ENCODE results near the gene XPO6.

DNA sequence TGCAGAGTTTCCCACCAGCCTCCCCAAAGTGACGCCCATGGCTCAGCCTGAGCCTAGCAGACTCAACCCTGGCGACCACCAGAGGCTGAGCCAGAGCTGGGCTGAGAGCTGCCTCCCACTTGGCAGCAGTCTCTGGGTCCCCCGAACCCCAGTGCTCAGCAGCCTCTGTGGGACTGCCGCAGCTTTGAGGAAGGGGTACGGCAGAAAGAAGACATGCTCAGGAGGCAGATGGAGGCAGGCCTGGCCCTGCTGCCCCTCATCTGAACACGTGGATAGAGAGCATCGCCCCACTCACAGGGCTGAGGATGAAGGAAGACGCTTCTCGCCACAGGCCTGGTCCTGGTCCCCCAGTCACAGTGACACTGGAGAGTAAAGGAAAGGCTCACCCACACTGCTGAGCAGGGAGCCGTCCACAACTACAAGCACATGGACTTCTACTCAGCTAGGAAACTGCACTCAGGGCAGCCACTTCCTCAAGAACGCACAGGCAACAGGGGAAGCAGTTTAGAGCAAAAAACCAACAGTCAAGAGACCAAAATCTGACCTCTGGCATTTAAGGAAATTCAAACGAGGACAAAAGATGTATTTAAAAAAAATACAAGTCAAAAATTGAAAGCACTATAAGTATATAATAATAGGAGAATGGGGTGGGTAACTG lies 103.0 kb downstream of the XPO6 start:
- no peak for TF ChIP-seq TCF12 (IDR thresholded peaks at IDR 0.05)
- no peak for TF ChIP-seq YY1 (IDR thresholded peaks at IDR 0.05; ENCODE audit: low read depth)
- TF ChIP-seq, protein P1, sequence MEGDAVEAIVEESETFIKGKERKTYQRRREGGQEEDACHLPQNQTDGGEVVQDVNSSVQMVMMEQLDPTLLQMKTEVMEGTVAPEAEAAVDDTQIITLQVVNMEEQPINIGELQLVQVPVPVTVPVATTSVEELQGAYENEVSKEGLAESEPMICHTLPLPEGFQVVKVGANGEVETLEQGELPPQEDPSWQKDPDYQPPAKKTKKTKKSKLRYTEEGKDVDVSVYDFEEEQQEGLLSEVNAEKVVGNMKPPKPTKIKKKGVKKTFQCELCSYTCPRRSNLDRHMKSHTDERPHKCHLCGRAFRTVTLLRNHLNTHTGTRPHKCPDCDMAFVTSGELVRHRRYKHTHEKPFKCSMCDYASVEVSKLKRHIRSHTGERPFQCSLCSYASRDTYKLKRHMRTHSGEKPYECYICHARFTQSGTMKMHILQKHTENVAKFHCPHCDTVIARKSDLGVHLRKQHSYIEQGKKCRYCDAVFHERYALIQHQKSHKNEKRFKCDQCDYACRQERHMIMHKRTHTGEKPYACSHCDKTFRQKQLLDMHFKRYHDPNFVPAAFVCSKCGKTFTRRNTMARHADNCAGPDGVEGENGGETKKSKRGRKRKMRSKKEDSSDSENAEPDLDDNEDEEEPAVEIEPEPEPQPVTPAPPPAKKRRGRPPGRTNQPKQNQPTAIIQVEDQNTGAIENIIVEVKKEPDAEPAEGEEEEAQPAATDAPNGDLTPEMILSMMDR (IDR thresholded peaks at IDR 0.05): no peak
- TF ChIP-seq GATA2 (CRISPR knock-in tag; IDR thresholded peaks at IDR 0.05): no peak
- TF ChIP-seq FOXJ3 (CRISPR knock-in tag; IDR thresholded peaks at IDR 0.05): no peak
- no peak for TF ChIP-seq USF1 (IDR thresholded peaks at IDR 0.05; ENCODE audit: borderline replicate concordance, low read depth)
